ENCODE data around the gene CD3E.
A peak's percentile ranks its signal among the peaks of the same experiment; 100 is the strongest.

The CD3E gene

GRCh38 chr11:118328745-118329144, 24.2 kb downstream of the CD3E start:
- no peak for DNase-seq (ENCODE audit: low read depth)

- DNase-seq (ENCODE audit: low read depth): no peak
Measured at GRCh38 chr11:118334745-118335144, 30.2 kb downstream of the CD3E start.

- DNase-seq (ENCODE audit: low read depth): peak; percentile 75
Measured at GRCh38 chr11:118338637-118339061, 34.1 kb downstream of the CD3E start.

GRCh38 chr11:118339281-118339961, 34.9 kb downstream of the CD3E start:
- DNase-seq (ENCODE audit: low read depth): peak; percentile 6

GRCh38 chr11:118340449-118340848, 35.9 kb downstream of the CD3E start:
- DNase-seq (ENCODE audit: low read depth): no peak

- DNase-seq (ENCODE audit: low read depth): no peak
Measured at GRCh38 chr11:118341261-118341660, 36.7 kb downstream of the CD3E start.

- no peak for DNase-seq (ENCODE audit: low read depth)
Measured at GRCh38 chr11:118341815-118342489, 37.4 kb downstream of the CD3E start.

GRCh38 chr11:118342503-118343161, 38.1 kb downstream of the CD3E start, which contains the start of gene CD3D:
TSS of gene CD3D (minus strand) at chr11:118342705. CDS start at chr11:118342607, 98 bp downstream.
- peak; percentile 59 for DNase-seq (ENCODE audit: low read depth)

GRCh38 chr11:118343248-118343647, 38.7 kb downstream of the CD3E start:
- no peak for DNase-seq (ENCODE audit: low read depth)

- DNase-seq (ENCODE audit: low read depth): peak; percentile 62
Measured at GRCh38 chr11:118343981-118344515, 39.5 kb downstream of the CD3E start, which contains the start of gene CD3G. TSS of gene CD3G (plus strand) at chr11:118344344. CDS start at chr11:118344424, 80 bp downstream.

- DNase-seq (ENCODE audit: low read depth): no peak
Measured at GRCh38 chr11:118349475-118349874, 44.9 kb downstream of the CD3E start.

GRCh38 chr11:118353084-118353710, 48.7 kb downstream of the CD3E start:
- DNase-seq (ENCODE audit: low read depth): no peak

GRCh38 chr11:118358071-118358470, 53.5 kb downstream of the CD3E start:
- no peak for DNase-seq (ENCODE audit: low read depth)

- DNase-seq (ENCODE audit: low read depth): peak; percentile 96
Measured at GRCh38 chr11:118359295-118359958, 54.9 kb downstream of the CD3E start, which contains the start of gene UBE4A. TSS of gene UBE4A (plus strand) at chr11:118359600. CDS start at chr11:118365081, 5,481 bp downstream.

GRCh38 chr11:118364956-118365615, 60.6 kb downstream of the CD3E start:
- no peak for DNase-seq (ENCODE audit: low read depth)
